ENCODE data around the gene MED15. TPM values are rescaled to one million over a fixed set of nuclear protein-coding genes. Genes with fewer than 3 reads are reported as not detected.

Gene MED15
- polyA plus RNA-seq, 4 donors: 33.3 to 64.4 (median 38.6) TPM

- DNase-seq (ENCODE audit: low read depth in 4 of 4, low spot score in 3 of 4): no peak
These were observed 127.8 kb downstream of the MED15 start for GRCh38 chr22:20635227-20635591.

- no peak for DNase-seq (ENCODE audit: low read depth in 4 of 4, low spot score in 3 of 4)
These were observed 128.8 kb downstream of the MED15 start for GRCh38 chr22:20636075-20636812.

GRCh38 chr22:20636945-20637344 is 129.5 kb downstream of the MED15 start:
- no peak for DNase-seq (ENCODE audit: low read depth in 4 of 4, low spot score in 3 of 4)

Other genes with a start within 250 kb of the MED15 start
- 10 to 100 TPM in 1 of 4 donors, 1 to 10 TPM in 3; 4.5 to 18.0 (median 7.2) TPM for gene RTN4R, start 239.3 kb upstream of the MED15 start, polyA plus RNA-seq (ENCODE audit: insufficient read length in 4 of 4)
- 10 to 100 TPM; 41.8 to 61.4 (median 45.7) TPM for gene DGCR6L, start 187.6 kb upstream of the MED15 start, polyA plus RNA-seq (ENCODE audit: insufficient read length in 4 of 4)
- gene ZNF74, start 113.5 kb upstream of the MED15 start, polyA plus RNA-seq (ENCODE audit: insufficient read length in 4 of 4): 10 to 100 TPM; 13.6 to 21.8 (median 15.9) TPM
- gene SCARF2, start 69.8 kb upstream of the MED15 start, polyA plus RNA-seq (ENCODE audit: insufficient read length in 4 of 4): 10 to 100 TPM; 15.6 to 39.7 (median 22.4) TPM
- 10 to 100 TPM; 26.7 to 43.0 (median 34.2) TPM for gene KLHL22, start 11.8 kb upstream of the MED15 start, polyA plus RNA-seq (ENCODE audit: insufficient read length in 4 of 4)

Data from left renal pelvis (tissue), 4 donors.